Measurements from ENCODE around the gene LRRC8A.

The LRRC8A gene

DNA sequence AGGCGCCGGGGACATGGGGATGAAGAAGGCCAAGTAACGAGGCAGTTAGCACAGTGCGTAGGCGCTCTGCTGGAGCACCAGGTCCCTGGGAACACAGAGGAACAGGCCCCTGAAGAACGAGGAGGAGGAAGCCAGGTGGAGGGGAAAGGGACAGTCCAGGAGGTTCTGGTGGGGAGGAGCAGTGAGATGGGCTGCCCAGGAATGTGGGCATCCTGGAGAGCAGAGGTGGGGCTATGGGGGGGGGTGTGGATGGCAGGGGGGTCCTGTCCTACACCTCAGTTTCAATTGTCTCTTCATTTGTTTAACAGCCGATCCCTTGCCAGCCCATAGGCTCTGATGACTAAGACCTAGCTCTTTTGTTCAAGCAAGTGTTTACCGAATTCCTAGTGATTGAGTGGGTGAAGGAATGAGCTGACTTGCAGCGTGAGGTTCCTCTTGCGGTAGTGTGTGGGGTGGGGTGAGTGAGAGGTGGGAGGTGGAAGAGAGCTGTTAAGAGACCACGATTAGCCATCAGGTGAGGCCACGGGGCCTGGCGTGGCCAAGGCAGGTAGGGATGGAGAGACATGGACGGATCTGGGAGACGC lies 30.4 kb downstream of the LRRC8A start:
- no peak overlapping the region for H3K4me3 ChIP-seq (ENCODE audit: low read length)
- no peak overlapping the region for H3K4me2 ChIP-seq (ENCODE audit: low read length)

DNA sequence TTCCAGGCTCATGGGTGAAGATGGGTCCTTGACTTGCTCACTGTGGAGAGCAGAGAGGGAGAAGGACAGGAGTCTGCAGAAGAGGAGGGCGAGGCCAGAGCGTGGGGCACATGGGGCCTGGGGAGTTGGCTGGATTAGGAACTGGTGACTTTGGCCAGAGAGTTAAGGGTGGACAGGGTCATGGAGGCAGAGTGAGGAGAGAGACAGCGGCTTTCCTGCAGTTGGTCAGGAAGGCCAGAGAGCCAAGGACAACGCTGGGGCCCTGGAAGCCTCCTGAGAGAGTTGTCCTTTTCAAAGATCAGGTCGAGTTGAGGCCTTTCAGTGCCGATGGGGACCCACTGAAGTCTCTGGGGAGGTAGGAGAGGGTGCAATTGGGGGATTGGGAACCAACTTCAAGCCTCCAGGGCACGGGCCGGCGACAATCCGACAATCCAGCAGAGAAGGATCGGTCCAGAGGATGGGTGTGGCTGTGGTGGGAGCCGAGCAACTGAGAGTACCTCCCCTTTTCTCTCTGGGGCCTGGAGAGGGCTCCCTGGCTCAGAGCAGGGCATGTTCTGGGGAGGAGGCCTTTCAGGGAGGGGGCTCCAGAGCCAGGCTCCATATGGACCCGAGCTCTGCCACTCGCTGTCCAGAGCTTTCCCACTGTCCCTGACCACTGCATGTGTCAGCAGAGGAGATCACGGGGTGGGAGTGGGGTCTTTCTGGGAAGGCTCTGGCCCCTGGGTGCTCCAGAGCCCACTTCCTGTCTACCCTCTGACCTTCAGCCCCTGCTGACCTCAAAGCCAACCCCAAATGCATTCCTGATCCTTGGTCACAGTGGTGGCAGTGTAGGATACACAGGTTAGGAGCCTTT lies 31.3 kb downstream of the LRRC8A start:
- TF ChIP-seq EZH2phosphoT487 (IDR thresholded peaks at IDR 0.05; ENCODE audit: low read depth), result no peak
- TF ChIP-seq, protein P1, sequence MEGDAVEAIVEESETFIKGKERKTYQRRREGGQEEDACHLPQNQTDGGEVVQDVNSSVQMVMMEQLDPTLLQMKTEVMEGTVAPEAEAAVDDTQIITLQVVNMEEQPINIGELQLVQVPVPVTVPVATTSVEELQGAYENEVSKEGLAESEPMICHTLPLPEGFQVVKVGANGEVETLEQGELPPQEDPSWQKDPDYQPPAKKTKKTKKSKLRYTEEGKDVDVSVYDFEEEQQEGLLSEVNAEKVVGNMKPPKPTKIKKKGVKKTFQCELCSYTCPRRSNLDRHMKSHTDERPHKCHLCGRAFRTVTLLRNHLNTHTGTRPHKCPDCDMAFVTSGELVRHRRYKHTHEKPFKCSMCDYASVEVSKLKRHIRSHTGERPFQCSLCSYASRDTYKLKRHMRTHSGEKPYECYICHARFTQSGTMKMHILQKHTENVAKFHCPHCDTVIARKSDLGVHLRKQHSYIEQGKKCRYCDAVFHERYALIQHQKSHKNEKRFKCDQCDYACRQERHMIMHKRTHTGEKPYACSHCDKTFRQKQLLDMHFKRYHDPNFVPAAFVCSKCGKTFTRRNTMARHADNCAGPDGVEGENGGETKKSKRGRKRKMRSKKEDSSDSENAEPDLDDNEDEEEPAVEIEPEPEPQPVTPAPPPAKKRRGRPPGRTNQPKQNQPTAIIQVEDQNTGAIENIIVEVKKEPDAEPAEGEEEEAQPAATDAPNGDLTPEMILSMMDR (IDR thresholded peaks at IDR 0.05; ENCODE audit: low read depth, low read length), result no peak
- no peak overlapping the region for H3K9ac ChIP-seq (ENCODE audit: low read length)
- no peaks in the 10 kb centered on the region for H3K4me1 ChIP-seq (ENCODE audit: low read length)
- H3K4me3 ChIP-seq (ENCODE audit: low read length), result no peak overlapping the region
- H3K79me2 ChIP-seq (ENCODE audit: low read length), result no peaks in the 10 kb centered on the region; the same call in 1 of the 2 replicates
- H3K27me3 ChIP-seq (ENCODE audit: low read depth, low read length), result no peaks in the 10 kb centered on the region
- H3K9me3 ChIP-seq (ENCODE audit: insufficient read depth, low read length), result no peaks in the 10 kb centered on the region
- H4K20me1 ChIP-seq (ENCODE audit: insufficient read depth, low read length), result peaks cover 12% of the 10 kb centered on the region
- H3K36me3 ChIP-seq (replicated peaks; ENCODE audit: low read depth, low read length), result peaks cover 14% of the 10 kb centered on the region
- H3K4me2 ChIP-seq (ENCODE audit: low read length), result no peak overlapping the region
- H2AFZ ChIP-seq (ENCODE audit: low read depth, low read length), result no peak overlapping the region
- no peak overlapping the region for H3K27ac ChIP-seq (ENCODE audit: low read length)

More for the DNA sequence above, 30.4 kb downstream of the LRRC8A start:
- TF ChIP-seq, protein P1 (IDR thresholded peaks at IDR 0.05; ENCODE audit: low read depth, low read length), result no peak
- TF ChIP-seq EZH2phosphoT487 (IDR thresholded peaks at IDR 0.05; ENCODE audit: low read depth), result no peak
- Histone ChIP-seq H3K27me3 (ENCODE audit: low read depth, low read length) (no peaks in the 10 kb centered on the region), H3K27ac (ENCODE audit: low read length) (no peak overlapping the region), H3K9me3 (ENCODE audit: insufficient read depth, low read length) (no peaks in the 10 kb centered on the region), H3K36me3 (replicated peaks; ENCODE audit: low read depth, low read length) (peaks cover 19% of the 10 kb centered on the region), H3K79me2 (ENCODE audit: low read length) (no peaks in the 10 kb centered on the region; the same call in 1 of the 2 replicates), H3K4me1 (ENCODE audit: low read length) (no peaks in the 10 kb centered on the region), H3K9ac (ENCODE audit: low read length) (no peak overlapping the region), H4K20me1 (ENCODE audit: insufficient read depth, low read length) (peaks cover 12% of the 10 kb centered on the region), H2AFZ (ENCODE audit: low read depth, low read length) (no peak overlapping the region)

DNA sequence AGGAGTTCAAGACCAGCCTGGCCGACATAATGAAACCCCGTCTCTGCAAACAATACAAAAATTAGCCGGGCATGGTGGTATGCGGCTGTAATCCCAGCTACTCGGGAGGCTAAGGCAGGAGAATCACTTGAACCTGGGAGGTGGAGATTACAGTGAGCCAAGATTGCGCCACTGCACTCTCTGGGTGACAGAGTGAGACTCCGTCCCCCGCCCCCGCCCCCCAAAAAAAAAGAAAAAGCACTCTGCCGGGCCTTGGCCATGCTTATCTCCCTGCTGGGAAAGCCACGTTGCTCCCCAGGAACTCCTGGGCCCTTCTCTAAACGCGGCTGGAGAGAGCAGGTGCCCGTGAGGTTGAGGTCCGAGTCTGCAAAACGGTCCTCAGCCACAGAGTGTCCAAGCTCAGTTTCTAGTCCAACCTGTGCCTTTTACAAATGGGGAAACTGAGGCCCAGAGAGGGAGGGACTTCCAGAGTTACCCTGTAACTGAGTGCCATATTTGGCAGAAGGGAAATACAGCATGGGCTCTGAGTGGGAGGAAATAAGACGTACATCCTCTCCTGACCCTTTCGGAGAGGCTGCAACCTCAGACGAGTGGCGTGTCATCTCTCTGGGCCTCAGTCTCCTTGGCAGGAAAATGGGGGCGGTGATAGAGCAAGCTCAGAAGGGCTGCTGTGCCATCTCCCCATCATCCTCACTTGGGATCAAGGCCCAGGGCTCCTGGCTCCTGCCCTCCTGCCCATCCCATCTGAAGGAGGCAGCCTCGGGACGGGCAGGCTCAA lies 32.3 kb downstream of the LRRC8A start:
- H3K4me3 ChIP-seq (ENCODE audit: low read length), result no peak overlapping the region
- H3K36me3 ChIP-seq (replicated peaks; ENCODE audit: low read depth, low read length), result peaks cover 6% of the 10 kb centered on the region
- no peaks in the 10 kb centered on the region for H3K9me3 ChIP-seq (ENCODE audit: insufficient read depth, low read length)
- H4K20me1 ChIP-seq (ENCODE audit: insufficient read depth, low read length), result peaks cover 12% of the 10 kb centered on the region
- H2AFZ ChIP-seq (ENCODE audit: low read depth, low read length), result no peak overlapping the region
- TF ChIP-seq, protein P1 (IDR thresholded peaks at IDR 0.05; ENCODE audit: low read depth, low read length), result no peak
- no peak for TF ChIP-seq EZH2phosphoT487 (IDR thresholded peaks at IDR 0.05; ENCODE audit: low read depth)
- no peak overlapping the region for H3K9ac ChIP-seq (ENCODE audit: low read length)
- H3K27me3 ChIP-seq (ENCODE audit: low read depth, low read length), result no peaks in the 10 kb centered on the region
- no peaks in the 10 kb centered on the region for H3K4me1 ChIP-seq (ENCODE audit: low read length)
- H3K79me2 ChIP-seq (ENCODE audit: low read length), result no peaks in the 10 kb centered on the region; the same call in 1 of the 2 replicates
- no peak overlapping the region for H3K4me2 ChIP-seq (ENCODE audit: low read length)
- no peak overlapping the region for H3K27ac ChIP-seq (ENCODE audit: low read length)

DNA sequence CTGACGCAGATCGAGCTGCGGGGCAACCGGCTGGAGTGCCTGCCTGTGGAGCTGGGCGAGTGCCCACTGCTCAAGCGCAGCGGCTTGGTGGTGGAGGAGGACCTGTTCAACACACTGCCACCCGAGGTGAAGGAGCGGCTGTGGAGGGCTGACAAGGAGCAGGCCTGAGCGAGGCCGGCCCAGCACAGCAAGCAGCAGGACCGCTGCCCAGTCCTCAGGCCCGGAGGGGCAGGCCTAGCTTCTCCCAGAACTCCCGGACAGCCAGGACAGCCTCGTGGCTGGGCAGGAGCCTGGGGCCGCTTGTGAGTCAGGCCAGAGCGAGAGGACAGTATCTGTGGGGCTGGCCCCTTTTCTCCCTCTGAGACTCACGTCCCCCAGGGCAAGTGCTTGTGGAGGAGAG lies 34.3 kb downstream of the LRRC8A start:
- H3K79me2 ChIP-seq (ENCODE audit: low read length), result no peaks in the 10 kb centered on the region; the same call in 1 of the 2 replicates
- no peaks in the 10 kb centered on the region for H3K9me3 ChIP-seq (ENCODE audit: insufficient read depth, low read length)
- TF ChIP-seq, protein P1 (IDR thresholded peaks at IDR 0.05; ENCODE audit: low read depth, low read length), result no peak
- no peak for TF ChIP-seq EZH2phosphoT487 (IDR thresholded peaks at IDR 0.05; ENCODE audit: low read depth)
- no peak overlapping the region for H2AFZ ChIP-seq (ENCODE audit: low read depth, low read length)
- peaks cover 9% of the 10 kb centered on the region for H3K4me1 ChIP-seq (ENCODE audit: low read length)
- H3K36me3 ChIP-seq (replicated peaks; ENCODE audit: low read depth, low read length), result no peaks in the 10 kb centered on the region
- no peak overlapping the region for H3K27ac ChIP-seq (ENCODE audit: low read length)
- peaks cover 5% of the 10 kb centered on the region for H4K20me1 ChIP-seq (ENCODE audit: insufficient read depth, low read length)
- no peak overlapping the region for H3K4me2 ChIP-seq (ENCODE audit: low read length)
- H3K4me3 ChIP-seq (ENCODE audit: low read length), result no peak overlapping the region
- no peaks in the 10 kb centered on the region for H3K27me3 ChIP-seq (ENCODE audit: low read depth, low read length)
- H3K9ac ChIP-seq (ENCODE audit: low read length), result no peak overlapping the region

Measured in OCI-LY3 (cell line).